B cell (primary cell): Measurements from ENCODE around the gene OTOP2. TPM values are rescaled to one million over a fixed set of nuclear protein-coding genes. Genes with fewer than 3 reads are reported as not detected.

Experiments used
- ATAC-seq: fragments of 200-7000 bp; cut with Tn5 transposase; one replicate; pipeline ENCODE4 v1.10.0; 2021; ENCODE audit warnings: low read depth, mild to moderate bottlenecking, moderate number of reproducible peaks, moderate library complexity
- CTCF ChIA-PET: fragments of 350-600 bp; sonication (Branson Sonifier 250); formaldehyde crosslinking; loops from one replicate; lab custom pipeline; 2021; ENCODE audit warnings: antibody characterized with exemption, inconsistent platforms; lab: Charles Lee
- POLR2A ChIA-PET: fragments of 350-600 bp; sonication (Branson Sonifier 250); formaldehyde crosslinking; loops from one replicate; lab custom pipeline; 2021; ENCODE audit warnings: antibody characterized with exemption; lab: Charles Lee
- DNase-seq: peaks from one replicate; pipeline ENCODE4 v3.0.0; 2013
- H2AFZ ChIP-seq: 2 replicates; pipeline ENCODE4 v1.6.1; 2012; ENCODE audit warnings: mild to moderate bottlenecking, low read depth, low read length; ENCODE audit not compliant: insufficient read depth, poor library complexity, severe bottlenecking
- H3K27ac ChIP-seq, 2 donors: 1 replicate in 1 of 2; 2 replicates in 1 of 2; pipeline ENCODE4 v1.5.1; 2012 to 2013; ENCODE audit warnings: low read length in 2 of 2, mild to moderate bottlenecking in 2 of 2, moderate library complexity in 1 of 2
- H3K27me3 ChIP-seq, 4 experiments: fragments of 200-600 bp in 1 of 4; sonication (generic) in 1 of 4; replicated peaks in 1 of 4; 1 replicate in 2 of 4; 2 replicates in 2 of 4; pipeline versions ENCODE4 v1.6.1 to v1.7.0; 2013 to 2016; ENCODE audit warnings: low read length in 3 of 4, mild to moderate bottlenecking in 2 of 4, mixed read lengths in 1 of 4, moderate library complexity in 1 of 4; ENCODE audit not compliant: insufficient read depth in 4 of 4, control insufficient read depth in 3 of 4; ENCODE audit errors: control extremely low read depth in 1 of 4
- H3K36me3 ChIP-seq, 2 experiments: replicated peaks in 1 of 2; 1 replicate in 1 of 2; 2 replicates in 1 of 2; pipeline versions ENCODE4 v1.6.1 to v1.7.1; 2013; ENCODE audit warnings: low read length in 1 of 2; ENCODE audit not compliant: insufficient read depth in 2 of 2, control insufficient read depth in 1 of 2; ENCODE audit errors: control extremely low read depth in 1 of 2, extremely low read depth in 1 of 2
- H3K4me1 ChIP-seq, 2 donors: fragments of 200-600 bp in 1 of 2; sonication (generic) in 1 of 2; 1 replicate in 1 of 2; 2 replicates in 1 of 2; pipeline versions ENCODE4 v1.5.1 to v1.6.1; 2013 to 2017; ENCODE audit warnings: low read length in 2 of 2; ENCODE audit not compliant: control insufficient read depth in 2 of 2, insufficient read depth in 2 of 2
- H3K4me2 ChIP-seq: replicated peaks from 2 replicates; pipeline ENCODE3; 2012; ENCODE audit warnings: mild to moderate bottlenecking, low read depth, low read length; ENCODE audit not compliant: poor library complexity, severe bottlenecking
- H3K4me3 ChIP-seq, 5 experiments: fragments of 200-600 bp in 1 of 5; sonication (generic) in 1 of 5; 1 replicate in 3 of 5; 2 replicates in 2 of 5; pipeline versions ENCODE4 v1.5.1 to v1.7.0; 2011 to 2016; ENCODE audit warnings: low read length in 4 of 5, mild to moderate bottlenecking in 4 of 5, low read depth in 2 of 5, control low read depth in 1 of 5, moderate library complexity in 1 of 5; ENCODE audit not compliant: insufficient read depth in 1 of 5; ENCODE audit errors: control extremely low read depth in 1 of 5, extremely low read depth in 1 of 5
- H3K79me2 ChIP-seq: fragments of 200-600 bp; sonication (generic); one replicate; pipeline ENCODE4 v1.6.0; 2016; ENCODE audit warnings: low read length; ENCODE audit not compliant: control insufficient read depth, insufficient read depth
- H3K9ac ChIP-seq: fragments of 200-600 bp; sonication (generic); 2 replicates; pipeline ENCODE4 v1.6.1; 2017; ENCODE audit warnings: mild to moderate bottlenecking, low read length, moderate library complexity
- H3K9me3 ChIP-seq, 3 donors: one replicate each; pipeline versions ENCODE4 v1.6.1 to v1.7.1; 2013; ENCODE audit warnings: low read length in 2 of 3; ENCODE audit not compliant: control insufficient read depth in 2 of 3, insufficient read depth in 1 of 3; ENCODE audit errors: control extremely low read depth in 1 of 3
- H4K20me1 ChIP-seq: 2 replicates; pipeline ENCODE4 v1.6.0; 2012; ENCODE audit warnings: mild to moderate bottlenecking, low read length; ENCODE audit not compliant: insufficient read depth, control insufficient read depth, poor library complexity, severe bottlenecking
- H3K27ac Mint-ChIP-seq: one replicate; pipeline ENCODE4 v1.8.0; 2021; ENCODE audit warnings: mixed read lengths
- H3K27me3 Mint-ChIP-seq: one replicate; pipeline ENCODE4 v1.8.0; 2021; ENCODE audit warnings: mixed read lengths
- H3K4me1 Mint-ChIP-seq: one replicate; pipeline ENCODE4 v1.8.0; 2021; ENCODE audit warnings: mixed read lengths
- H3K4me3 Mint-ChIP-seq: one replicate; pipeline ENCODE4 v1.8.0; 2021; ENCODE audit warnings: mixed read lengths
- H3K9me3 Mint-ChIP-seq: one replicate; pipeline ENCODE4 v1.8.0; 2022; ENCODE audit warnings: mixed read lengths; ENCODE audit not compliant: insufficient read depth
- EZH2 ChIP-seq: IDR thresholded peaks from 2 replicates; pipeline ENCODE4 v1.6.1; 2012; ENCODE audit warnings: borderline replicate concordance, low read depth, mild to moderate bottlenecking, moderate library complexity, low read length; ENCODE audit not compliant: insufficient read depth, poor library complexity, severe bottlenecking
- WGBS: methylation state at CpG from one replicate; pipeline ENCODE4 v1.1.5; 2013; ENCODE audit warnings: missing lambda C conversion rate; ENCODE audit not compliant: insufficient coverage; 5-methylcytosine and 5-hydroxymethylcytosine counted together
- intact Hi-C: fragments of 100-400 bp; cut with micrococcal nuclease; formaldehyde crosslinking; loops from one replicate; pipeline ENCODE4 v1.10.0; 2022
- polyA plus RNA-seq: library from polyadenylated mRNA; depleted of rRNA; stranded (reverse); fragments of >200 nt; gene quantifications from 2 replicates; pipeline ENCODE4 v1.2.3, GENCODE V29; 2012
- total RNA-seq, 2 donors: library from RNA; stranded (reverse); fragments of 120-200 nt in 1 of 2; gene quantifications; 1 replicate in 1 of 2; 2 replicates in 1 of 2; pipeline versions ENCODE4 v1.2.3 to v1.2.4, GENCODE V29; 2013 to 2022
- TF ChIP-seq, protein P1 (sequence below): fragments of 200-600 bp; IDR thresholded peaks from one replicate; pipeline ENCODE4 v1.8.0; 2022; ENCODE audit warnings: antibody characterized with exemption, mild to moderate bottlenecking

OTOP2 gene
- total and polyA plus RNA-seq, 2 donors (not counting 1 experiment from before 2014, with no cell fraction given): not detected

DNA sequence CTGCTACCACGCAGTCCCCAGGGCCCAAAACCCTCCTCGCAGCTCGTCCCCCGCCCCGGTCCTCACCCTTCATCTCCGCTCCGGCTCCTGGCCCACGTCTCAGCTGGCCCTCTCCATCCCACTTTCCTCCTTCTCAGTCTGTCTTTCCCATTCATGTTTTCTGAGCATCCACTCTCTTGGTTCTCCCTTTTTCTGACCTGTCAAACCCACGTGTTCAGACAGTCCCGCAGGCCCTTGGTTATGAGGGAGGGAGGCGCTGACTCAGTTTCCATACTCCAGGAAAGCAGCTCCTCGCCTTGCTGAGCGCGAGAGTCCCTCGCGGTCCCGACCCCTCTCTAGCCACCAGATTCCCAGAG, 48.9 kb downstream of the OTOP2 start:
- Histone ChIP-seq H3K4me2 (peak overlapping the region; percentile 92), H3K9me3 (peaks cover 0 to 6% (median 0%) of the 10 kb centered on the region in 3 donors), H4K20me1 (no peaks in the 10 kb centered on the region), H3K27me3 (peaks cover 0 to 51% (median 13%) of the 10 kb centered on the region in 4 experiments), H3K4me1 (peaks cover 13 to 16% of the 10 kb centered on the region in 2 donors), H3K36me3 (no peaks in the 10 kb centered on the region), H2AFZ (peak overlapping the region; percentile 84), H3K9ac (peak overlapping the region; percentile 68), H3K79me2 (no peaks in the 10 kb centered on the region), H3K4me3 (peak overlapping the region in 4 of 5 experiments; percentile 17 to 66 (median 52)), H3K27ac (no peak overlapping the region)
- WGBS: 8% methylated on average over 13 of the region's 17 CpGs
- Mint-ChIP-seq H3K27me3 (peaks cover 27% of the 10 kb centered on the region), H3K27ac (peak overlapping the region; percentile 46), H3K4me1 (peaks cover 9% of the 10 kb centered on the region), H3K9me3 (no peaks in the 10 kb centered on the region), H3K4me3 (peak overlapping the region; percentile 86)
- intact Hi-C loops: loop anchor here (1.0 kb wide), 2 partner anchors 14 to 39 kb away; partner anchors contain the start of genes CDR2L and MRPL58
- ATAC-seq: no peak
- TF ChIP-seq, protein P1, sequence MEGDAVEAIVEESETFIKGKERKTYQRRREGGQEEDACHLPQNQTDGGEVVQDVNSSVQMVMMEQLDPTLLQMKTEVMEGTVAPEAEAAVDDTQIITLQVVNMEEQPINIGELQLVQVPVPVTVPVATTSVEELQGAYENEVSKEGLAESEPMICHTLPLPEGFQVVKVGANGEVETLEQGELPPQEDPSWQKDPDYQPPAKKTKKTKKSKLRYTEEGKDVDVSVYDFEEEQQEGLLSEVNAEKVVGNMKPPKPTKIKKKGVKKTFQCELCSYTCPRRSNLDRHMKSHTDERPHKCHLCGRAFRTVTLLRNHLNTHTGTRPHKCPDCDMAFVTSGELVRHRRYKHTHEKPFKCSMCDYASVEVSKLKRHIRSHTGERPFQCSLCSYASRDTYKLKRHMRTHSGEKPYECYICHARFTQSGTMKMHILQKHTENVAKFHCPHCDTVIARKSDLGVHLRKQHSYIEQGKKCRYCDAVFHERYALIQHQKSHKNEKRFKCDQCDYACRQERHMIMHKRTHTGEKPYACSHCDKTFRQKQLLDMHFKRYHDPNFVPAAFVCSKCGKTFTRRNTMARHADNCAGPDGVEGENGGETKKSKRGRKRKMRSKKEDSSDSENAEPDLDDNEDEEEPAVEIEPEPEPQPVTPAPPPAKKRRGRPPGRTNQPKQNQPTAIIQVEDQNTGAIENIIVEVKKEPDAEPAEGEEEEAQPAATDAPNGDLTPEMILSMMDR: no peak
- TF ChIP-seq EZH2: no peak
- no peak for DNase-seq
- POLR2A ChIA-PET: interaction anchor here (0.7 to 1.1 kb wide), 5 partner anchors 9 to 229 kb away, joined by 3 to 4 read pairs (median 3); partner anchors contain the start of genes CDR2L and MRPL58
- CTCF ChIA-PET: interaction anchor here (0.6 to 7.7 kb wide), 7 partner anchors 11 to 228 kb away, joined by 3 to 67 read pairs (median 8); partner anchors contain the start of genes MRPL58 and NT5C

DNA sequence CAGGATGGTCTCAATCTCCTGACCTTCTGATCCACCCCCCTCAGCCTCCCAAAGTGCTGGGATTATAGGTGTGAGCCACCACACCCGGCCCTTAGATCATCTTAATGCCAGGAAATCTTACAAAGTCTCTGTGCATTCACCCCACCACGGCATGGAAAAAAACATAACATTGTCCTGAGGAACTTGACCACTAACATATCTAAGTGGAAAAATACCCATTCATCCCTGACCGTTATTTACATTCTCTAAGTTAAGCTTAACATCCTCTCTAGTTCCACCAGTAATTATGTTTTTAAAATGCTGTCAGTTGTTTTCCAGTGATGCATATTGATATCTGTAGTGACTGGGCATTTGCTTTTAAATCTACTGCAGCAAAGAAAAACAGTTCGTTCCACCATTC, 51.9 kb downstream of the OTOP2 start:
- H3K4me2 ChIP-seq: no peak overlapping the region
- H3K9me3 ChIP-seq: peaks cover 0 to 6% (median 0%) of the 10 kb centered on the region in 3 donors
- Mint-ChIP-seq H3K9me3 (no peaks in the 10 kb centered on the region), H3K27me3 (peaks cover 37% of the 10 kb centered on the region), H3K4me1 (peaks cover 14% of the 10 kb centered on the region), H3K27ac (no peak overlapping the region), H3K4me3 (no peak overlapping the region)
- H3K4me3 ChIP-seq: no peak overlapping the region
- H2AFZ ChIP-seq: no peak overlapping the region
- TF ChIP-seq, protein P1: no peak
- no peak for TF ChIP-seq EZH2
- ChIA-PET CTCF (interaction anchor here (1.5 to 7.7 kb wide), 2 partner anchors 14 to 17 kb away, joined by 6 to 67 read pairs; no protein-coding TSS in a partner anchor), POLR2A (no interaction called here)
- ATAC-seq (no peak), DNase-seq (no peak)
- no peaks in the 10 kb centered on the region for H3K36me3 ChIP-seq
- no peak overlapping the region for H3K27ac ChIP-seq
- intact Hi-C loops: no loop called here
- no peak overlapping the region for H3K9ac ChIP-seq
- WGBS: 90% methylated on average over 3 of the region's 4 CpGs
- peaks cover 0 to 76% (median 17%) of the 10 kb centered on the region in 4 experiments for H3K27me3 ChIP-seq
- H3K4me1 ChIP-seq: peaks cover 14 to 16% of the 10 kb centered on the region in 2 donors
- H4K20me1 ChIP-seq: no peaks in the 10 kb centered on the region
- H3K79me2 ChIP-seq: no peaks in the 10 kb centered on the region
